ENCODE data around the gene TMEM269. TPM values are rescaled to one million over a fixed set of nuclear protein-coding genes. Genes with fewer than 3 reads are reported as not detected.

TMEM269 gene
- total RNA-seq, 1 donor from 2014 or later: under 0.01 TPM

GRCh38 chr1:42741706-42742105, 43.1 kb upstream of the TMEM269 start:
- DNase-seq (ENCODE audit: low read depth) (no peak), FAIRE-seq (no peak)
- Histone ChIP-seq H3K36me3 (ENCODE audit: control insufficient read depth, insufficient read depth, low read length) (peaks cover under 1% of the 10 kb centered on the region), H3K4me3 (ENCODE audit: low read depth, low read length) (no peak overlapping the region), H3K27me3 (ENCODE audit: control insufficient read depth, insufficient read depth, low read length) (no peaks in the 10 kb centered on the region)
- TF ChIP-seq CTCF (IDR thresholded peaks at IDR 0.05; ENCODE audit: insufficient read depth, low read length, severe bottlenecking): no peak

- TF ChIP-seq CTCF (IDR thresholded peaks at IDR 0.05; ENCODE audit: insufficient read depth, low read length, severe bottlenecking): no peak
- DNase-seq (ENCODE audit: low read depth) (no peak), FAIRE-seq (no peak)
- peaks cover 2% of the 10 kb centered on the region for H3K36me3 ChIP-seq (ENCODE audit: control insufficient read depth, insufficient read depth, low read length)
- H3K27me3 ChIP-seq (ENCODE audit: control insufficient read depth, insufficient read depth, low read length): no peaks in the 10 kb centered on the region
- H3K4me3 ChIP-seq (ENCODE audit: low read depth, low read length): no peak overlapping the region
Measured at GRCh38 chr1:42742141-42742540, 42.6 kb upstream of the TMEM269 start.

- Histone ChIP-seq H3K36me3 (ENCODE audit: control insufficient read depth, insufficient read depth, low read length) (peaks cover 2% of the 10 kb centered on the region), H3K27me3 (ENCODE audit: control insufficient read depth, insufficient read depth, low read length) (no peaks in the 10 kb centered on the region), H3K4me3 (ENCODE audit: low read depth, low read length) (no peak overlapping the region)
- no peak for TF ChIP-seq CTCF (IDR thresholded peaks at IDR 0.05; ENCODE audit: insufficient read depth, low read length, severe bottlenecking)
- DNase-seq (ENCODE audit: low read depth) (peak; percentile 52), FAIRE-seq (no peak)
Measured at GRCh38 chr1:42742617-42743316, 42.0 kb upstream of the TMEM269 start.

- DNase-seq (ENCODE audit: low read depth) (peak; percentile 95), FAIRE-seq (peak; percentile 81)
- TF ChIP-seq CTCF (IDR thresholded peaks at IDR 0.05; ENCODE audit: insufficient read depth, low read length, severe bottlenecking): no peak
- Histone ChIP-seq H3K36me3 (ENCODE audit: control insufficient read depth, insufficient read depth, low read length) (peaks cover 4% of the 10 kb centered on the region), H3K27me3 (ENCODE audit: control insufficient read depth, insufficient read depth, low read length) (no peaks in the 10 kb centered on the region), H3K4me3 (ENCODE audit: low read depth, low read length) (no peak overlapping the region)
Measured at GRCh38 chr1:42743317-42744147, 41.3 kb upstream of the TMEM269 start.

GRCh38 chr1:42744148-42744413, 40.7 kb upstream of the TMEM269 start:
- Histone ChIP-seq H3K36me3 (ENCODE audit: control insufficient read depth, insufficient read depth, low read length) (peaks cover 7% of the 10 kb centered on the region), H3K4me3 (ENCODE audit: low read depth, low read length) (no peak overlapping the region), H3K27me3 (ENCODE audit: control insufficient read depth, insufficient read depth, low read length) (no peaks in the 10 kb centered on the region)
- DNase-seq (ENCODE audit: low read depth) (no peak), FAIRE-seq (no peak)
- no peak for TF ChIP-seq CTCF (IDR thresholded peaks at IDR 0.05; ENCODE audit: insufficient read depth, low read length, severe bottlenecking)
